IPS-20b (cell line): Measurements from ENCODE around the gene PDCD2L.
A peak's percentile ranks its signal among the peaks of the same experiment; 100 is the strongest.
"Not testable (repeated sequence)": the region's sequence is repeated elsewhere in the genome, so short reads cannot be mapped to it uniquely, and the experiment has no call there.

Experiments
- H3K27ac ChIP-seq: one replicate; pipeline ENCODE4 v1.5.1; 2013; ENCODE audit warnings: low read length
- H3K27me3 ChIP-seq: 2 replicates; pipeline ENCODE4 v1.6.1; 2013; ENCODE audit warnings: mild to moderate bottlenecking, low read length, inconsistent platforms; ENCODE audit not compliant: insufficient read depth
- H3K36me3 ChIP-seq: 2 replicates; pipeline ENCODE4 v1.6.1; 2013; ENCODE audit warnings: low read depth, mild to moderate bottlenecking, inconsistent platforms, low read length, moderate library complexity; ENCODE audit not compliant: insufficient read depth
- H3K4me1 ChIP-seq: 2 replicates; pipeline ENCODE4 v1.6.1; 2013; ENCODE audit warnings: mild to moderate bottlenecking, control low read depth, inconsistent platforms, low read length, moderate library complexity; ENCODE audit not compliant: insufficient read depth
- H3K4me3 ChIP-seq: 2 replicates; pipeline ENCODE4 v1.5.1; 2013; ENCODE audit warnings: mild to moderate bottlenecking, low read length, inconsistent platforms
- H3K9ac ChIP-seq: 2 replicates; pipeline ENCODE4 v1.6.1; 2013; ENCODE audit warnings: low read depth, mild to moderate bottlenecking, inconsistent platforms, low read length, moderate library complexity
- H3K9me3 ChIP-seq: 2 replicates; pipeline ENCODE4 v1.6.1; 2013; ENCODE audit warnings: mild to moderate bottlenecking, low read depth, low read length, inconsistent platforms; ENCODE audit not compliant: insufficient read depth

The PDCD2L gene

DNA sequence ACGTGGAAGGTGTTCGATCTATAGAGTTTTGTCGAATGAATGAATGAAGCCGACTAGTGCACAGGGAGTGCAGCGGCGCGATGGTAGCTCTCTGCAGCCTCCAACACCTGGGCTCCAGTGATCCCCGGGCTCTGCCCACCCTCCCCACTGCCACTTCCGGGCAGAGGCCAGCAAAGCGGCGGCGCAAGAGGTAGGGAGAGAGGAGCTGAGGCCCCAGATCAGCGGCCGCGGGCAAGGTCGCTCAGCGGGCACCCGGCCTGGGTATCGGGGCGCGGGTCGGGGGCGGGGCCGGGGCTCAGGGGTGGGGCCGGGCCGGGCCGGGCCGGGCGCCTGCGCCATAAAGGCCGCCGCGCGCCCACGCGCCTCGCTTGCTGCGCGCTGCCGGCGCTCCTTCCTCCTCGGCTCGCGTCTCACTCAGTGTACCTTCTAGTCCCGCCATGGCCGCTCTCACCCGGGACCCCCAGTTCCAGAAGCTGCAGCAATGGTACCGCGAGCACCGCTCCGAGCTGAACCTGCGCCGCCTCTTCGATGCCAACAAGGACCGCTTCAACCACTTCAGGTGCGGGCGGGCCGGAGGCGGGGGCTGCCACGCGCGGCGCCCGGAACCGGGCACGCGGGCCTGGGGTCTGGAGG, 39.3 kb upstream of the PDCD2L start, which contains the start of gene GPI:
Gene GPI (plus strand): TSS at position 367 of the 633 bp plus-strand sequence. CDS start 71 bp downstream, at position 438.
- Histone ChIP-seq H3K4me1 (no peaks in the 10 kb centered on the region; the same call in 1 of the 2 replicates), H3K27ac (no peak within 1 kb of the TSS)

DNA sequence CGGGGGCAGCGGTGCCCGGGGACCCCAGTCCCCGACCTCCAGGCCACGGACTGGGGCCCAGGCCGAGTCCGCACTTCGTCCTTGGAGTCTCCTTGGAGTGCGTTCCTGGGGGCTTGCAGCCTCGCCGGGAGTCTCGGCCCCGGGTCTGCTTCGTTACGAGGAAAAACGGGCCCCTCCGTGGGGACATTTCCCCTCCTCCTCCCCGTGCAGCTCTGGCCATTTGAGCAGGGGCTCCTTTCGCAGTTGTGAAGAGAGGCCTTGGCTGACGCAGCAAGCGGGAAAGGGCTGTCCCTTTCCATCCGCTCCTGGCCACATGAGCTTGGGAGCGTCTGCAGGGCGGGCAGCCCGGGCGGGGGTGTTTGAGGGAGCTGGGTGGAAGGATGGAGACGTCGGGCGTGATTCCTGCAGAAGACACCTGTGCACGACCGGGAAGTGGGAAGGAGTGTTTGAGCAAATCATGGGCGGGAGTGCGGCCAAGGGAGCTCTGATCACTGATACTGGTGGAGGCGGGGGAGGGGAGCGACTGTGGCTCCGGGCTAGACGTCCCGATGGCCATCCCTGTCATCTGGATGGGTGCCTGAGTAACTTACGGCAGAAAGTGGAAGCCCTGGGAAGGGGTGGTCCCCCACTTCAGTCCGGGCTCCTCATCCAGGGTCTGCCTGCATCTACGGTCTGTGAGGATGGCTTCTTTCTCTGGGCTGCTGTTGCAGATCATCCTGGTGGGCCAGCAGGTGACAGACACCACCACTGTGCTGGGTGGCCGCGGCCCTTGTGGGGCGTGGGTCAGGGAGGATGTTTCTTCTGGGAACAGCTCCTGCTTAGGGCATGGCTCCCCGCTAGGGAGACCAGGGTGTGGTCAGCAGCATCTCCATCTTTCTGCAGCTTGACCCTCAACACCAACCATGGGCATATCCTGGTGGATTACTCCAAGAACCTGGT, 38.5 kb upstream of the PDCD2L start:
- Histone ChIP-seq H3K9ac (peak overlapping the region; percentile 84), H3K27ac (no peak overlapping the region), H3K4me3 (peak overlapping the region; percentile 97), H3K27me3 (no peaks in the 10 kb centered on the region), H3K9me3 (no peaks in the 10 kb centered on the region), H3K4me1 (no peaks in the 10 kb centered on the region), H3K36me3 (peaks cover 45% of the 10 kb centered on the region)

More for the DNA sequence above, 39.3 kb upstream of the PDCD2L start, which contains the start of gene GPI:
- Histone ChIP-seq H3K4me3 (peak within 1 kb of the TSS; percentile 97), H3K36me3 (peaks cover 37% of the 10 kb centered on the region), H3K9ac (peak within 1 kb of the TSS; percentile 84), H3K9me3 (no peaks in the 10 kb centered on the region), H3K27me3 (no peaks in the 10 kb centered on the region)

DNA sequence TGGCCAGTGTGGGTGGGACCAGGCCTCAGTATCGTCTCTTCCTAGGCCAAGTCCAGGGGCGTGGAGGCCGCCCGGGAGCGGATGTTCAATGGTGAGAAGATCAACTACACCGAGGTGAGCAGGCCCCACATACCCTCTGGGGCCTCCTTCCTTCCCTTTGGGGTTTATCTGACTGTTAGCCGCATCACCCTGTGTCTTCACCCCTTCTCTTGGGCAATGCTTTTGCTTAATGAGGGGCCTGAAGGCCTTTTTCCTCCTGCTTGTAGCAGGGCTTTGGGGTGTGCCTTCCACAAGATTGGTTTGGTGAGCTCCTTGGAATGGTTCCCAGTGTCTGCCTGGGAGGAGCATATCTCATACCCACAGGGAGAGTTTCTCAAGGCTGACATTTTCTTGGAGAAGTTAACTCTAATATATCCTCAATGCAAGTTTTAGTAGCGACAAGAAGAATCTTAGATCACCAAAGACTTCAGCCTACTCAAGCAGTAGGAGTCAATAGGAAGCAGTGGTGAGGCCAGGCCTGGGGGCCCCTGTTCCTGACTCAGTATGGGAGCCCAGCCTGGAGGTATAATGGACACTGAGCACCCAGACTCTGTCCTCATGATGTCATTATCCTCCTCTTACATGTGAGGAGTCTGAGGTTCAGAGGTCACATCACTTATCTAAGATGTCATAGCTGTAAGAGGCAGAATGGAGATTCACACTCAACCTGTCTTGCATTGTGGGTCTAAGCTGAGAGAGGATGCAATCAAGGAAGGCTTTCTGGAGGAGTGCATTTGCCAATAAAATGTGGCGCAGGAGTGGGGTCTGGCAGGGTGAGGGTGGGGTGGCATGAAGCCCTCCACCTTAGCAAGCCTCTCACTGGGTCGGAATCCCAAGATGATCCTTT, 37.2 kb upstream of the PDCD2L start:
- H3K4me1 ChIP-seq: no peaks in the 10 kb centered on the region
- H3K36me3 ChIP-seq: peaks cover 53% of the 10 kb centered on the region
- no peak overlapping the region for H3K9ac ChIP-seq
- peak overlapping the region; percentile 97 for H3K4me3 ChIP-seq
- no peaks in the 10 kb centered on the region for H3K27me3 ChIP-seq
- no peak overlapping the region for H3K27ac ChIP-seq
- H3K9me3 ChIP-seq: no peaks in the 10 kb centered on the region

DNA sequence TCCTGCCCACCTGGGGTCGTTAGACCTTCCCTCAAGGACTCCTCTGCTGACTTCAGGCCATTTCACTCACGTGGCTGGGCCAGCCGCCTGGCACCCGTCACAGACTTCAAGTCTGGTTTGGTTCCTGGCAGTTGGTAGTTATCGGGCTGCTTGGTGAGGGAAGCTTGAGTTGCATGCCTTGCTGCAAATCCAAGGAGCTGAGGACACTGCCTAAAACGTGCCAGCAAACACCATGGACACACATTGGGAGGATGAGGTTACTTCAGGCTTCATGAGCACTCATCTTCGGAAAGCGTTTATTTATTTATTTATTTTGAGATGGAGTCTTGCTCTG, 36.6 kb upstream of the PDCD2L start:
- Histone ChIP-seq H3K9ac (no peak overlapping the region), H3K36me3 (peaks cover 59% of the 10 kb centered on the region)

DNA sequence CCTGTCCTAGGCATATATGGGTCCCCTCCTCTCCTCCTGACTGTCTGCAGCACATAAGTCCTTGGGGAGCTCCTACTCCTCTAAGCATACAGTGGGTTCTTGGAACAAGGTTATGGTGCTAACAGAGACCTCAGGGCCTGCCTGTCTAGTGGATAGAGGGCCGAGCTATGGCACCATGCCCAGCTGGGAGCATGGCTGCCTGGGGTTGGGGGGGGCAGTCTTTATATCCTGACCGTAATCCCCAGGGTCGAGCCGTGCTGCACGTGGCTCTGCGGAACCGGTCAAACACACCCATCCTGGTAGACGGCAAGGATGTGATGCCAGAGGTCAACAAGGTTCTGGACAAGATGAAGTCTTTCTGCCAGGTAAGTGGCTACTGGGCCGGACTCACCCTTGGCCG, 35.9 kb upstream of the PDCD2L start:
- H3K9me3 ChIP-seq: no peaks in the 10 kb centered on the region
- no peaks in the 10 kb centered on the region for H3K4me1 ChIP-seq
- no peak overlapping the region for H3K27ac ChIP-seq
- peaks cover 60% of the 10 kb centered on the region for H3K36me3 ChIP-seq
- H3K4me3 ChIP-seq: no peak overlapping the region
- H3K9ac ChIP-seq: no peak overlapping the region
- no peaks in the 10 kb centered on the region for H3K27me3 ChIP-seq

More for the DNA sequence above, 36.6 kb upstream of the PDCD2L start:
- H3K4me1 ChIP-seq: no peaks in the 10 kb centered on the region
- H3K9me3 ChIP-seq: no peaks in the 10 kb centered on the region
- H3K27ac ChIP-seq: no peak overlapping the region
- H3K27me3 ChIP-seq: no peaks in the 10 kb centered on the region
- no peak overlapping the region for H3K4me3 ChIP-seq

DNA sequence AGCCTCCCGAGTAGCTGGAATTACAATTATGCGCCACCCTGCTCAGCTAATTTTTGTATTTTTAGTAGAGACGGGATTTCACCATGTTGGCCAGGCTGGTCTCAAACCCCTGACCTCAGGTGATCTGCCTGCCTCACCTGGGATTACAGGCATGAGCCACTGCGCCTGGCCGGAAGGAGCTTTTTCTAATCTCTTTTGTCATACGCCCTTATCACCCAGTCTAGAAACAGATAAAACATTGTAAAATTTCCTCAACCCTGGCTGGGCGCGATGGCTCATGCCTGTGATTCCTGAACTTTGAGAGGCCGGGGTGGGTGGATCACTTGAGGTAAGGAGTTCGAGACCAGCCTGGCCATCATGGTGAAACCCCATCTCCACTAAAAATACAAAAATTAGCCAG, 35.0 kb upstream of the PDCD2L start:
- not testable (repeated sequence) for H3K27ac ChIP-seq, H3K27me3 ChIP-seq, H3K4me1 ChIP-seq, H3K4me3 ChIP-seq, H3K9me3 ChIP-seq, H3K9ac ChIP-seq
- H3K36me3 ChIP-seq: peaks cover 64% of the 10 kb centered on the region

DNA sequence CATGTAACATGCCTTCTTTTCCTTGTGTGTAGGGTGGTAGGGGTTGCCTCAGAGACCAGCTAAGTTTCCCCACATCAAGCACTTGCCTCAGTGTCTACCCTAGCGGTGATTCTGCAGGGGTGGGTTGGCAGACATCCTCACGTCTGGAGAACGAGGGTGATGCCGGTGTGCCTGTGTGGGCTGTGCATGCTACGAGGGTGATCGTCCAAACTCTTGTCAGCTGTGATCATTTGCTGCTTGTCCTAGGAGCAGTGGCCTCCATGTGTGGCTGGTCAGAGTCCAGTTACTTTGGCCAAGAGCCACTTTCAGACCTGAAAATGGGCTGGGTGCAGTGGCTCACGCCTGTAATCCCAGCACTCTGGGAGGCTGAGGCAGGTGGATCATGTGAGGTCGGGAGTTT, 34.1 kb upstream of the PDCD2L start:
- Histone ChIP-seq H3K27ac (no peak overlapping the region), H3K4me1 (no peaks in the 10 kb centered on the region), H3K4me3 (no peak overlapping the region), H3K36me3 (peaks cover 74% of the 10 kb centered on the region), H3K9me3 (no peaks in the 10 kb centered on the region), H3K9ac (no peak overlapping the region), H3K27me3 (no peaks in the 10 kb centered on the region)

DNA sequence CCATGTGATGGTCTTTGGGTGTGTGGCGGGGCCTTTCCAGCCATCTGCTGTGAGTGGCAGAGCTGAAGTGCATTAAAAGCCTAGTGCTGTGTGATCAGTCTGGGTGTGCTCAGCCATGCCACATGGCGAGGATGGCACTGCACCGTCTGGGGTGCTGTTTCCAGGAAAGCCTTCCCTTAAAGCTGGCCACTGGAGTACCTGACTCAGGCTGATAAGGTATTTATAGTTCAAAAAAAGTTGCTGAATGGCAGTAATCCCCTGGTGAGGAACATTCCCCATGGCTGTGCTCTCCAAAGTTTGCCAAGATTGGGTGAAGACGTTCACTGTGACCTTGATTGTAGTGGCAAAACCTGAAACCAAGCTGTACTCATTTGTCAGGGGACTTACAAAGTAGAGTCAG, 33.2 kb upstream of the PDCD2L start:
- Histone ChIP-seq H3K4me3 (no peak overlapping the region), H3K9me3 (no peaks in the 10 kb centered on the region), H3K36me3 (peaks cover 82% of the 10 kb centered on the region), H3K27ac (no peak overlapping the region), H3K4me1 (no peaks in the 10 kb centered on the region), H3K9ac (no peak overlapping the region), H3K27me3 (no peaks in the 10 kb centered on the region)

DNA sequence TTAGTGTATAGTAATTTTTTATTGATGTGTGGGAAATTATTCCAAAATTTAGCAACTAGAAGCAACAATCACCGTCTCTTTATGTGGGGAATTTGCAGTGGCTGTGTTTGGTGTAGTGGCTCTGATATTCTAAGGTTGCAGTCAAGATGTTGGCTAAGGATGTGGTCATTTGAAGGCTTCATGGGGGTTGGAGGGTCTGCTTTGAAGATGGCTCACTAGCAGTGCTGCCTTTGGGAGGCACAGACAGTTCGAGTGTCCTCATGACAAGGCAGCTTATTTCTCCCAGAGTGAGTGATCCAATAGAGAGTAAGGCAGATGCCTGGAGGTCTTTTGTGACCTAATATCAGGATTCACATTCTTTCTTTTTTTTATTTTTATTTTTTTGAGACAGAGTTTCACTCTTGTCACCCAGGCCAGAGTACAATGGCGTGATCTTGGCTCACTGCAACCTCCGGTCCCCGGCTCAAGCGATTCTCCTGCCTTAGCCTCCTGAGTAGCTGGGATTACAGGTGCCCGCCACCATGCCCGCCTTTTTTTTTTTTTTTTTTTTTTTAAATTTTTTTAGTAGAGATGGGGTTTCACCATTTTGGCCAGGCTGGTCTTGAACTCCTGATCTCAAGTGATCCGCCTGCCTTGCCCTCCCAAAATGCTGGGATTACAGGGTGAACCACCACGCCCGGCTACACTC, 30.5 kb upstream of the PDCD2L start:
- Histone ChIP-seq H3K9ac (no peak overlapping the region), H3K4me3 (no peak overlapping the region), H3K27me3 (no peaks in the 10 kb centered on the region), H3K36me3 (peaks cover 77% of the 10 kb centered on the region), H3K9me3 (no peaks in the 10 kb centered on the region), H3K4me1 (no peaks in the 10 kb centered on the region), H3K27ac (no peak overlapping the region)

DNA sequence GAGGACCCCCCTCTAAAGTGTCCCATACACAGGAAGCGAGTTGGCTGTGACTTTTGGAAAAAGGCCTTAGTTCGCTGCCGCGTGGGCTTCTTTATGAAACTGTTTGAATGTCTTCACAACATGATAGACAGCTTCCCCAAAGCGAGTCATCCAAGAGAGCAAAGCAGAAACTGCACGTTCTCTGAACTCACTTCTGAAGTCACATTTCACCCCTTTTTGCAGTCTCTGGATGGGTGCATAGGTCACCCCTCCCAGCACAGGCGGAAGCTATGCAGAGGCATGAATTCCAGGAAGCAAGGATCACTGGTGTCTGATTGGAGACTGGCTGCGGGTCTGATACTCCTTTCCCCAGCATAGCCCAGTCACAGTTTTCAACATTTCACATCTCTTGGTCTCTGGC, 28.6 kb upstream of the PDCD2L start:
- H3K4me3 ChIP-seq: no peak overlapping the region
- no peaks in the 10 kb centered on the region for H3K4me1 ChIP-seq
- H3K9me3 ChIP-seq: no peaks in the 10 kb centered on the region
- H3K9ac ChIP-seq: no peak overlapping the region
- H3K27ac ChIP-seq: no peak overlapping the region
- H3K36me3 ChIP-seq: peaks cover 77% of the 10 kb centered on the region
- no peaks in the 10 kb centered on the region for H3K27me3 ChIP-seq

DNA sequence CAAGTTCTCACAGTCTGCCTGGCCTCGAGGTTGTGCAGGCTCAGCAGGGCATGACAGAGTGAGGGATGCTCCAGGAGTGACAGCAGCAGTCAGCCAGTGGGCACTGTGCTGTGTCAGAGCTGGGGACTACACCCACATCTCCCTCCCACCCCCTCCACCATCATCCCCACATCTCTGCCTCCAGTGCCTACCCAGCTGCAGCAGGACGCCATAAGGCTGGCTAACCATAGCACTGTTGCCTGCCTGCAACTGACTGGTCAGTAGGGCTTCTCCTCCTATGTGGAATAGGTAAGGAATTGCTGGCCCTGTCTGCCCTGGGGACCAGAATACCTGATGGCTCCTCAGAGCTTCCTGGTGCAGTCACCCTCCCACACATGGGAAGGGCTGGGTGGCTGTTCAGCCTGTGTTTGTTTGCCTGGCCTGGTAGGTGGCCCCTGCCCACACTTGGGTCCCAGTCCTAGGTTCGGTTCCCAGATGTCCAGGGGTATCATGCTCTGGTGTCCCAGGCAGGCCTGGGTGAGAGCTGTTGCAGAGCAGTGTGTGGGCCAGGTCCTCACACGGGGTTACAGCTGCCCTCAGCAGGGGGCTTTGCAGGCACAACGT, 23.5 kb upstream of the PDCD2L start:
- peaks cover 92% of the 10 kb centered on the region for H3K36me3 ChIP-seq
- no peak overlapping the region for H3K4me3 ChIP-seq
- H3K9me3 ChIP-seq: no peaks in the 10 kb centered on the region
- no peak overlapping the region for H3K27ac ChIP-seq
- no peaks in the 10 kb centered on the region for H3K4me1 ChIP-seq
- no peak overlapping the region for H3K9ac ChIP-seq
- H3K27me3 ChIP-seq: no peaks in the 10 kb centered on the region
